ENCODE data around the gene PTPRE.

GRCh38 chr10:128036746-128037543, 130.0 kb downstream of the PTPRE start:
- no peak for TF ChIP-seq EZH2 (IDR thresholded peaks at IDR 0.05)
- TF ChIP-seq POLR2AphosphoS5 (IDR thresholded peaks at IDR 0.05; ENCODE audit: borderline replicate concordance, low read depth, low read length), result no peak
- no peak for TF ChIP-seq FOXP2 (optimal IDR thresholded peaks at IDR 0.05; ENCODE audit: control extremely low read depth, extremely low read length, insufficient read depth)
